ENCODE data around the gene CCDC112.

The CCDC112 gene, protein sequence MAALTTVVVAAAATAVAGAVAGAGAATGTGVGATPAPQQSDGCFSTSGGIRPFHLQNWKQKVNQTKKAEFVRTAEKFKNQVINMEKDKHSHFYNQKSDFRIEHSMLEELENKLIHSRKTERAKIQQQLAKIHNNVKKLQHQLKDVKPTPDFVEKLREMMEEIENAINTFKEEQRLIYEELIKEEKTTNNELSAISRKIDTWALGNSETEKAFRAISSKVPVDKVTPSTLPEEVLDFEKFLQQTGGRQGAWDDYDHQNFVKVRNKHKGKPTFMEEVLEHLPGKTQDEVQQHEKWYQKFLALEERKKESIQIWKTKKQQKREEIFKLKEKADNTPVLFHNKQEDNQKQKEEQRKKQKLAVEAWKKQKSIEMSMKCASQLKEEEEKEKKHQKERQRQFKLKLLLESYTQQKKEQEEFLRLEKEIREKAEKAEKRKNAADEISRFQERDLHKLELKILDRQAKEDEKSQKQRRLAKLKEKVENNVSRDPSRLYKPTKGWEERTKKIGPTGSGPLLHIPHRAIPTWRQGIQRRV

DNA sequence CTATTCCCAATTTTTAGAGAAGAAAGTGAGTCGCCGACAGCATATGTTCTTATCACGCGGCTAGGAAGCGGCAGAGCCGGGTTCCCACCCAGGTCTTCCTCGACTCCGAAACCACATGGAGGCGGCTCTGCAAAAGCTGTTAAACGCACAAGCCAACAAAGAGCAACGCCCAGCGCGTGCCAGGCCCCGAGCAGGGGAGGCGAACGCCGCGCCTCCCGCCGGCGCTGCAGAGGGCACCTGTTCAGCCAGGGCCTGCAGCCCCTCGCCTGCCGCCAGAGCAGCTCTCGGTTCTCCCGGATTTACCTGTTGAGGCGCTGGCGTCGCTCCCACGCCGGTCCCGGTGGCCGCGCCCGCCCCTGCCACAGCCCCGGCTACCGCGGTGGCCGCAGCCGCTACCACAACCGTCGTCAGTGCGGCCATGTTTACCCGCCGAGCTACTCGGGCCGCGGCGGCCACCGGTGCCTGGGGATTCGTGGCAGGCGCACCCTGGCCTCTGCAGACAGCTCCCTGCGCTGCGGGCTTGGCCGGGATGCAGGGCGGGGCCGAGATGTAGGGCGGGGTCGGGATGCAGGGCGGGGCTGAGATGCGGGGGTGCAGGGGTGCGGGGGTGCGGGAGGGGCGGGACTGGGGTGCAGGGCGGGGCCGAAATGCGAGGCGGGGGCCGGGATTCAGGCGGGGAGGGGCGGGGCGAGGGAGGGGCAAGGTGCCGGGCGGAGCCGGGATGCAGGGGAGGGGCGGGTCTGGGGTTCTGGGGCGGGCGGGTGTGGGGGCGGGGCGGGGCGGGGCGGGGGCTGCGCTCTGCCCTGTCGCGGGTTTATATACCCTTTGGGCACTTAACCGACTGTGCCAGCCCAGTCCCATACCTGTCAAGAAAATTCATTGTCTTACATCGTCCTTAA lies at the start of gene CCDC112:
Gene CCDC112 (minus strand): TSS at position 531 of the 899 bp plus-strand sequence. CDS start 111 bp downstream, at position 420.
- Histone ChIP-seq H3K27me3 (replicated peaks; ENCODE audit: control insufficient read depth, insufficient read depth, low read length) (no peaks in the 10 kb centered on the region), H3K4me3 (replicated peaks; ENCODE audit: low read depth, low read length) (peak within 1 kb of the TSS; percentile 78), H3K36me3 (ENCODE audit: control insufficient read depth, insufficient read depth, low read length) (no peaks in the 10 kb centered on the region)
- TF ChIP-seq, protein P1, sequence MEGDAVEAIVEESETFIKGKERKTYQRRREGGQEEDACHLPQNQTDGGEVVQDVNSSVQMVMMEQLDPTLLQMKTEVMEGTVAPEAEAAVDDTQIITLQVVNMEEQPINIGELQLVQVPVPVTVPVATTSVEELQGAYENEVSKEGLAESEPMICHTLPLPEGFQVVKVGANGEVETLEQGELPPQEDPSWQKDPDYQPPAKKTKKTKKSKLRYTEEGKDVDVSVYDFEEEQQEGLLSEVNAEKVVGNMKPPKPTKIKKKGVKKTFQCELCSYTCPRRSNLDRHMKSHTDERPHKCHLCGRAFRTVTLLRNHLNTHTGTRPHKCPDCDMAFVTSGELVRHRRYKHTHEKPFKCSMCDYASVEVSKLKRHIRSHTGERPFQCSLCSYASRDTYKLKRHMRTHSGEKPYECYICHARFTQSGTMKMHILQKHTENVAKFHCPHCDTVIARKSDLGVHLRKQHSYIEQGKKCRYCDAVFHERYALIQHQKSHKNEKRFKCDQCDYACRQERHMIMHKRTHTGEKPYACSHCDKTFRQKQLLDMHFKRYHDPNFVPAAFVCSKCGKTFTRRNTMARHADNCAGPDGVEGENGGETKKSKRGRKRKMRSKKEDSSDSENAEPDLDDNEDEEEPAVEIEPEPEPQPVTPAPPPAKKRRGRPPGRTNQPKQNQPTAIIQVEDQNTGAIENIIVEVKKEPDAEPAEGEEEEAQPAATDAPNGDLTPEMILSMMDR (IDR thresholded peaks at IDR 0.05; ENCODE audit: insufficient read depth, low read length, poor library complexity, severe bottlenecking), result no peak
- DNase-seq (ENCODE audit: extremely low read depth, insufficient read length), result peak; percentile 77

DNA sequence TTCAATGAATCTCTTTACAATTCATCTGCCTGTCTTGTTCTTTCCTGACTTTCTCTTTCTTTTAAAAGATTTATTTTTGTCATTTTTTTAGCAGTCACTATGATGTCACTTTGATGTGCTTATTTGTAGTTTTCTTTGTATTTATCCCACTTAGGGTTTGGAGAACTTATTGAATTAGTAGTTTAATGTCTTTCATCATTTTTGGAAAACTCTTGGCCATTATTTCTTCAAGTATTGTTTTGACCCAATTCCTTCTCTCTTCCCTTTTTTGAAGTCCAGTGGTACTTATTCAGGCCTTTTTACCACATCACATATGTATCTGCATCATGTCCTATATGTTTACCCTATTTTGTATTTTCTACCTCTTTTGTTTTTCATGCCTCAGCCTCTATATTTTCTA lies 48.9 kb upstream of the CCDC112 start:
- no peaks in the 10 kb centered on the region for H3K36me3 ChIP-seq (ENCODE audit: control insufficient read depth, insufficient read depth, low read length)
- TF ChIP-seq, protein P1 (IDR thresholded peaks at IDR 0.05; ENCODE audit: insufficient read depth, low read length, poor library complexity, severe bottlenecking), result no peak
- no peak overlapping the region for H3K4me3 ChIP-seq (replicated peaks; ENCODE audit: low read depth, low read length)
- no peak for DNase-seq (ENCODE audit: extremely low read depth, insufficient read length)
- H3K27me3 ChIP-seq (replicated peaks; ENCODE audit: control insufficient read depth, insufficient read depth, low read length), result no peaks in the 10 kb centered on the region

DNA sequence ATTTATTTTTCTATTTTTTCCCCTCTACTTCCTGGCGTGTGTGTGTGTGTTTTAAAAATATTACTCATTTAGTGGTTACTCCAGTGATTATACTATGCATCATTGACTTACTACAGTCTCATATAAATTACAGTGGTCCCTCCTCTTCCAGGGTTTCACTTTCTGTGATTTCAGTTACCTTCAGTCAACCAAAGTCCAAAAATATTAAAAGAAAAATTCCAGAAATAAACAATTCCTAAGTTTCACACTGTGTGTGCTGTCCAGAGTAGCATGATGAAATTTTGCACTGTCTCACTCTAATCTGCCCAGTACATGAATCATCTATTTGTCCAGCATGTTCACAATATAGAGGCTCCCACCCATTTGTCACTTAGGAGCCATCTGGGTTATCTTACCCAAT lies 47.4 kb upstream of the CCDC112 start:
- no peak overlapping the region for H3K4me3 ChIP-seq (replicated peaks; ENCODE audit: low read depth, low read length)
- DNase-seq (ENCODE audit: extremely low read depth, insufficient read length), result no peak
- TF ChIP-seq, protein P1 (IDR thresholded peaks at IDR 0.05; ENCODE audit: insufficient read depth, low read length, poor library complexity, severe bottlenecking), result no peak

DNA sequence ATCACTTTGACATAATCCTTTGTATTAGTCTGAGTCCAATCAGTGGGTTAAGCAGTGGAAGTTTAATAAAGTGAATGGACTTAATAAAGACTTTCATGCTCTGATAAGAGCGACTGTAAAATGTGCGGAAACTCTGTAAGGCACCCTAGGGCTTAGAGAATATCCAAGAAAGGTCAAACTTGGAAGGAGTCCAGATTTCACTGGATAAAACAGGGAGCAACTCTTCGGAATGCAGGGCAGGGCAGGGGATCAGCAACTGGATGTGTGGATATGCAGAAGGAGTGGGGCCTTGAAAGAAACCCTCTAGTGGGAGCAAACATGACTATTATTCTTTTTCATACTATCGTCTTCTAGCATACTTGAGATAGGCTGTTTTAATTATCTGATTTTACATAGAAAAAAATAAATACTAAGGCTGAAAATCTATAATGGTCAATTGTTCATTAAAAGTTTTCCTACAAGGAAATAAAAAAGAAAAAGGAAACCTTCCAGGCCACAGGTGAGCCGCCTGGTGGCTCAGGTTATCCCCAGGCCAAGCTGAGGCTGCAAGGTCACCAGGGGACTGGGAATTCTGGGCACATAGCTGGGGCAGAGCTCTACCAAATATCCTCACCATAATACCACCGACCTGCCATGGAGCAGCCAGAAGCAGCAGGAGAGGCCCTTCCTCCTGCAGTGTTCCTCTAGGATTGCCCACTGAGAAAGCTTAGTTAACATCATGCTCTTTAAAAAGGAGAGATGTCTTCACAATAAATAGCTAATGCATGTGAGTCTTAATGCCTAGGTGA lies 46.3 kb upstream of the CCDC112 start:
- TF ChIP-seq, protein P1 (IDR thresholded peaks at IDR 0.05; ENCODE audit: insufficient read depth, low read length, poor library complexity, severe bottlenecking), result no peak
- no peak for DNase-seq (ENCODE audit: extremely low read depth, insufficient read length)
- Histone ChIP-seq H3K27me3 (replicated peaks; ENCODE audit: control insufficient read depth, insufficient read depth, low read length) (no peaks in the 10 kb centered on the region), H3K36me3 (ENCODE audit: control insufficient read depth, insufficient read depth, low read length) (no peaks in the 10 kb centered on the region), H3K4me3 (replicated peaks; ENCODE audit: low read depth, low read length) (no peak overlapping the region)

More for the DNA sequence above, 47.4 kb upstream of the CCDC112 start:
- Histone ChIP-seq H3K27me3 (replicated peaks; ENCODE audit: control insufficient read depth, insufficient read depth, low read length) (no peaks in the 10 kb centered on the region), H3K36me3 (ENCODE audit: control insufficient read depth, insufficient read depth, low read length) (no peaks in the 10 kb centered on the region)

DNA sequence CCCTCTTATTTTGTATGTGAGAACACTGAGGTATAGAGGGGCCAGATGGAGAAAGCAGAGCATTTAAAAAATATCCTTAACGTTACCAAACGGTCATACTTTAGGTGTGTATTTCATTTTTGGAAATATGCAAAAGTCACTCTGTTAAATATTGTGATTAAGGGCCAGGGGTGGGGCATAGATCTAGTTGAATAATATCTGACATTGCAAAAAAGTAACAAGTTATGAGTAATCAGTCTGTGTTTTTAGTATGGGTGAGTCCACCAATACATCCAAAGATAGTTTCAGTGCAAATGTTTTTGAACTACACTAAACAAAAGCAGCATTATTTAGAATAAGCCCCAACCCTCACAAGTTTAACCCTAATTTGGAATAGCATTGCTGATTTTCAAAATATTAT lies 45.3 kb upstream of the CCDC112 start:
- Histone ChIP-seq H3K27me3 (replicated peaks; ENCODE audit: control insufficient read depth, insufficient read depth, low read length) (no peaks in the 10 kb centered on the region), H3K4me3 (replicated peaks; ENCODE audit: low read depth, low read length) (no peak overlapping the region), H3K36me3 (ENCODE audit: control insufficient read depth, insufficient read depth, low read length) (no peaks in the 10 kb centered on the region)
- DNase-seq (ENCODE audit: extremely low read depth, insufficient read length), result no peak
- TF ChIP-seq, protein P1 (IDR thresholded peaks at IDR 0.05; ENCODE audit: insufficient read depth, low read length, poor library complexity, severe bottlenecking), result no peak
